GM12801 (cell line): ENCODE data around the gene TMEM184B.

Source experiments
- CTCF ChIP-seq: IDR thresholded peaks from one replicate; pipeline ENCODE4 v1.5.1; 2011; ENCODE audit warnings: control low read depth; ENCODE audit not compliant: insufficient read length; ENCODE audit errors: extremely low read depth

TMEM184B gene

DNA sequence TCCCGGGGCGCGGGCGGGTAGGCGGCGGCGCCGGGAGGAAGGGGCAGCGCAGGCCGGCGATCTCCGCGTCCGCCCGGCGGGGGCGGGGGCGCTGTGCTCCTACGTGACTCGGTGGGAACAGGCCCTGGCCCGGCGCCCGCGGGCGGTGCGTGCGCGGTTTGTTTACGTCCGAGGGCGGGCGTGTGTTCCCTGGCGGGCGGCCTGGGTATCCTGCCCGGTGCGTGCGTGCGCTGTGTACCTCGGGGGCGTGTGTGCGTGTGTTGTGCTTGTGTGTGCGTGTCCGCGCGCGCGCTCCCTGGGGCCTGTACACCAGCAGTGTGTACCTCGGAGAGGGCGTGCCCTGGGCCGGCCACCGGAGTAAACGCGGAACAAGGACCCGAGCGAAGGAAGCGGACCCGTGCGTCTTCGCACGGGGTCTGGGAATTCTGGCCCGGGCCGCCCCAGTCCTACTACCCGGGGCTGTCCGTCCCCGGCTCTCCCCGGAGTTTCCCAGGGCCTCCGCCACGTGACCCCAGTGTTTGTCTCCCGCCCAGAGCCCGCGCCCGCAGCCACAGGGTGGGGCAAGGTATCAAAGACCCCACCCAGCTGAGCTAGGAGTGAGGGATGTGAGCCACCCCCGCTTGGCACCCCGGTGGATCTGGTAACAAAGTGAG, 70.2 kb downstream of the TMEM184B start:
- TF ChIP-seq CTCF: no peak

DNA sequence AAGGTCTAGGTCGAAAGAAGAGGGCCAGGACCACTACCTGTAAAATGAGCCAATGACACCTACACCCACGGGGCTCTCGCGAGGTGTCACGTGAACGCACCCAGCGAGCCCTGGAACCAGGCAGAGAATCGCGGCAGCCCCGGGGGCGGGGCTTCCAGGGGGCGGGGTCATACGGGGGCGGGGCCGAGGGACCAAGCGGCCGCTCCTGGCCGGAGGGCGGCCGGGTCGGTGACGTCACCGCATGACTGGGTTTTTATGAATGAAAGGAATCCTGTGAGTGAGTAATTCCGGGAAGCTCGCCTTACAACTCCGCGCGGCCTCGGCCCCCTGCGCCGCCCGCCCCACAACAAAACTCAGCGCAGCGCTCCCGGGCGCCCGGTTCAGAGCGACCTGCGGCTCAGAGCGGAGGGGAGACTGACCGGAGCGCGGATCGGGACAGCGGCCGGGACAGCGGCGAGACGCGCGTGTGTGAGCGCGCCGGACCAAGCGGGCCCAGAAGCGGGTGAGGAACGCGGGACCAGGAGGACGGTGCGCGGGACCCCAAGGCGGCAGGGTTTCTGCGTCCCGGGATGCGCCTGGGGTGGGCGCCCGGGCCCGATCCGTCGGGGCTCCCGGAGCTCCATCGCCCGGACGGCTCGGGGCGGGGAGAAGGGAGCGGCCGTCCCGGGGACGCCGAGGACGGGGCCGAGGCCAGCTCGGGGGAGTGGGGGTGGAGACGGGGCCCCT, 70.9 kb downstream of the TMEM184B start, which contains the start of gene MAFF:
MAFF (plus strand) TSS at position 284 of the 726 bp plus-strand sequence. CDS start 11,860 bp downstream, outside the sequence.
- TF ChIP-seq CTCF: no peak

GRCh38 chr22:38201371-38201710, 71.5 kb downstream of the TMEM184B start:
- TF ChIP-seq CTCF: no peak

- no peak for TF ChIP-seq CTCF
Measured at GRCh38 chr22:38199826-38200559, 72.8 kb downstream of the TMEM184B start.

DNA sequence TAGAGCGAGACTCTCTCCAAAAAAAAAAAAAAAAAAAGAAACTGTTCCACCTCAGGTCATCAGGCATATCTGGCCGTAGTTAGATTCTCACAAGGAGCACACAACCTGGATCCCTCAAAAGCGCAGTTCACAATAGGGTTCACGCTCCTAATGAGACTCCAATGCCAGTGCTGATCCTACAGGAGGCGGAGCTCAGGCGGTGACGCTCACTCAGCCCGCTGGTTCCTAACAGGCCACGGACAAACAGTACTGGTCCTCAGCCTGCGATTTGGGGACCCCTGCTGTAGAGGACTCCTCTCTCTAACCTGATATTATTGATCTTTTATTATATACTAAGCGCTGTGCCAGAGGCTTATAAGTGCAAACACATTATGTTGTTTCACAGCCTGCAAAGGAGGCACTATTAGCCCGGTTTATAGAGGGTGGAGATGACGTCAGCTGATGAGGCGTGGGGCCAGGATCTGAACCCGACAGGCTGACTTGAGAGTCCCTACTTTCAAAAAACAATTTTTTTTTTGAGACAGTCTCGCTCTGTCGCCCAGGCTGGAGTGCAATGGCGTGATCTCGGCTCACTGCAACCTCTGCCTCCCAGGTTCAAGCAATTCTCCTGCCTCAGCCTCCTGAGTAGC, 75.9 kb downstream of the TMEM184B start:
- TF ChIP-seq CTCF: no peak

DNA sequence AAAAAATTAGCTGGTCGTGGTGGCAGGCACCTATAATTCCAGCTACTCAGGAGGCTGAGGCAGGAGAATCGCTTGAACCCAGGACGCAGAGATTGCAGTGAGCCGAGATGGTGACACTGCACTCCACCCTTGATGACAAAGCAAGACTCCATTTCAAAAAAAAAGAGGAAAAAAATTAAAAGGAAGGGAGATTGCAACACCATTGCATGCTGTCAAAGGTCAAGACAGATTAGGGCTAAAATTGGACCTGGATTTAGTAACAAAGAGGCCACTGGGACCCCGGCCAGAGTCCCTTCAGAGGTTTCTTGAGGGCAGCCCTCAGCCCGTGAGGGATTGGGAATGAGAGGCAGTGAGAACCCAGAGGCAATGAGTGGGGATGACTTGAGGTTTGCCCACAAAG, 79.2 kb downstream of the TMEM184B start:
- TF ChIP-seq CTCF: no peak

DNA sequence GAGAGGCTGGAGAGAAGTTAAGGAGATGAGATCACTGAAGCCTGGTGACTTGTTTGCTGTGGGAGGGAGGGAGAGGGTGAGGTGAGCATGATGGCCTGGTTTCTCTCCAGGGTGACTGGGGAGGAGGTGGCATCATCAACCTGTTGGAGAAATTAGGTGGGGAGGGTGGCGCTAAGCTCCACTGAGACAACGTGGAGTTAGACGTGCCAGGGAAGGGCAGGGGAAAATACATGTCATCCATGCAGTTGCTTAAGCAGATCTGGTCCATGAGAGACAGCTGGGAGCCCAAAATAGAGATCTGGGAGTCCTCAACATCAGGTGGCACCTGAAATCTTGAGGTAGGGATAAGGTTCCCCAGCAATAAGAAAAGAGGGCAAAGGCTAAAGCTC, 80.3 kb downstream of the TMEM184B start:
- TF ChIP-seq CTCF: no peak
